GM13976 (cell line): ENCODE measurements around the gene MBIP.

Experiments used
- DNase-seq: peaks from one replicate; pipeline ENCODE4 v3.0.0; 2012; ENCODE audit warnings: low spot score
- in situ Hi-C: fragments of 300-500 bp; cut with MboI; formaldehyde crosslinking; loops from one replicate; pipeline ENCODE4 v1.12.0; 2022; ENCODE audit warnings: low sequenced_read_pairs, mixed read lengths, inconsistent platforms; ENCODE audit not compliant: unreplicated experiment
- TF ChIP-seq, protein P1 (sequence below): IDR thresholded peaks from 2 replicates; pipeline ENCODE4 v1.5.1; 2012; ENCODE audit warnings: borderline replicate concordance, mild to moderate bottlenecking; ENCODE audit not compliant: insufficient read depth; ENCODE audit errors: extremely low read depth, missing control alignments, control extremely low read depth

The MBIP gene

DNA sequence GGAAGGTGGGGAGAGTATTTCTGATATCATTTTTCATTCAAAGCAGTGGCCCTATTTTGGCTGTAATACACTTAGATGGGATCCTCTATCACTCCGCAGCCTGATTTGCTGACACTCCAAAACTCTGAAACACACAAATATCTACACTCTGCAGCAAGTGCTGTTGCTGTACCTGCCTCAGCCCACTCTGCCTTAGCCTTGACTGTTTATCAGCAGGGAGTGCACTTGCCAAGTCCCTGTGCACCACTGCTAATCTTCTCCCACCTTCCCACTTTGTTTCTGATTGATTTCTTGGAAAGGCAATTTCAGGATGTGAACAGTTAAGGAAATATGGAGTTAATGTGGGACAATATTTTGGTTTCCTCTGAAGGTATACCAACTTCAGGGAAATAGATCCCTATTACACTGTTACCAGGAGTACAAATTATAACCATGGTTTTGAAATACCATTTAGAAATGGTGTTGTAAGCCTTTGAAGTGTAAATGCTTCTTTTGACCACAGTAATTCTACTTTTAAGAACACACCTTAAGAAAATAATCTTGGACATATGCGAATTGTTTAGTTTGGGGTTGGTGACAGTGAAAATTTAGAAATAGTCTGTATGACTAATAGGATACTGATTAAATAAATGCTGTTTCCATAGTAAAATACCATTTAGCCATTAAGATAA lies 59.3 kb downstream of the MBIP start:
- TF ChIP-seq, protein P1, sequence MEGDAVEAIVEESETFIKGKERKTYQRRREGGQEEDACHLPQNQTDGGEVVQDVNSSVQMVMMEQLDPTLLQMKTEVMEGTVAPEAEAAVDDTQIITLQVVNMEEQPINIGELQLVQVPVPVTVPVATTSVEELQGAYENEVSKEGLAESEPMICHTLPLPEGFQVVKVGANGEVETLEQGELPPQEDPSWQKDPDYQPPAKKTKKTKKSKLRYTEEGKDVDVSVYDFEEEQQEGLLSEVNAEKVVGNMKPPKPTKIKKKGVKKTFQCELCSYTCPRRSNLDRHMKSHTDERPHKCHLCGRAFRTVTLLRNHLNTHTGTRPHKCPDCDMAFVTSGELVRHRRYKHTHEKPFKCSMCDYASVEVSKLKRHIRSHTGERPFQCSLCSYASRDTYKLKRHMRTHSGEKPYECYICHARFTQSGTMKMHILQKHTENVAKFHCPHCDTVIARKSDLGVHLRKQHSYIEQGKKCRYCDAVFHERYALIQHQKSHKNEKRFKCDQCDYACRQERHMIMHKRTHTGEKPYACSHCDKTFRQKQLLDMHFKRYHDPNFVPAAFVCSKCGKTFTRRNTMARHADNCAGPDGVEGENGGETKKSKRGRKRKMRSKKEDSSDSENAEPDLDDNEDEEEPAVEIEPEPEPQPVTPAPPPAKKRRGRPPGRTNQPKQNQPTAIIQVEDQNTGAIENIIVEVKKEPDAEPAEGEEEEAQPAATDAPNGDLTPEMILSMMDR = no peak
- in situ Hi-C loops = no loop called here
- no peak for DNase-seq

DNA sequence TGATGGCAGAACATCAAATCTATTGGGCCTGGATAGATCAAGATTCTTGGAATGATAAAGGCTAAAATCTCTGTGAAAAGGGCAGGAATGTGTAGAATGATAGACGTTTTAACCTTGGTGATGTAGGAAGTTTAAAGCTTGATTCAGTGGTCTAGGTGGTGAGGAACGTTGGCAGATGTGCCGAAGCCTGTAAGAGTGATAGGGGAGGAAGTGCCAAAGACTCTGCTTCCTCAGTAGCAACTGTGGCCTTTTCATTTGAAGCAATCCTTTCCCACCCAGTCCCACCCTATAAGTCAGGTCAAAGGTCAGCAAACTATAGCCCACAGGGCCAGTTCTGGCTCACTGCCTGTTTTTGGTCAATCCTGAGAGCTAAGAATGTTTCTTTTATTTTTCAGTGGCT lies 62.2 kb downstream of the MBIP start:
- DNase-seq = no peak
- in situ Hi-C loops = no loop called here
- TF ChIP-seq, protein P1 = no peak

DNA sequence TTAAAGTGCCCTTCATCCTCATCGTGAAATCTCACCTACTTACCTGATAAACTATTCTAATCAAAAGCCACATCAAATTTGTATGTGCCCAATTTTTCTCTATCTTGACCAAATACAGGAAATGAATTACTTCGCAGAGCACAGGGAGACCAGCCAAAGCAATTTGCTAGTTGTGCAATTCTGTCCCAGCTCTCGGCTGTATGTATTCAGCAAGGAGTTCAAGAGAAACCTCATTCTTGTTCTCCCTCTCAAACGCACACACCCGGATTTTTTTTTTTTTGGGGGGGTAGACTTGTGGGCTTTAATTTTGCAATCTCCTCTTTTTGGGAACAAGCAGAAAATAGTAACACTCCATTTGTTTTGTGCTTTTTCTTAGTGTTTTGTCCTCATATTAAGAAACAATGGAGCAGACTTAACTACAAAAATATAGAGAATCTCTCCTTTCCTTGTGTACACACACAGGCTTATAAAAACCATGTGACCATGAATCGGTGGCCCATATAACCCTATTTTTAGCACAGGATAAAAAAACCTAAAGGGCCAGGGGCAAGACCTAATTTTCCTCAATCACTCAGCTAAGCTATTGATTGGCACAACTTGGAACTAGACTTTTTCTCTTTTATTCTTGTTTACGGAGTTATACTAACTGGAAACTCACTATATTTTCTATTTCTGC lies 64.2 kb downstream of the MBIP start:
- DNase-seq = no peak
- in situ Hi-C loops = no loop called here
- TF ChIP-seq, protein P1 = no peak

DNA sequence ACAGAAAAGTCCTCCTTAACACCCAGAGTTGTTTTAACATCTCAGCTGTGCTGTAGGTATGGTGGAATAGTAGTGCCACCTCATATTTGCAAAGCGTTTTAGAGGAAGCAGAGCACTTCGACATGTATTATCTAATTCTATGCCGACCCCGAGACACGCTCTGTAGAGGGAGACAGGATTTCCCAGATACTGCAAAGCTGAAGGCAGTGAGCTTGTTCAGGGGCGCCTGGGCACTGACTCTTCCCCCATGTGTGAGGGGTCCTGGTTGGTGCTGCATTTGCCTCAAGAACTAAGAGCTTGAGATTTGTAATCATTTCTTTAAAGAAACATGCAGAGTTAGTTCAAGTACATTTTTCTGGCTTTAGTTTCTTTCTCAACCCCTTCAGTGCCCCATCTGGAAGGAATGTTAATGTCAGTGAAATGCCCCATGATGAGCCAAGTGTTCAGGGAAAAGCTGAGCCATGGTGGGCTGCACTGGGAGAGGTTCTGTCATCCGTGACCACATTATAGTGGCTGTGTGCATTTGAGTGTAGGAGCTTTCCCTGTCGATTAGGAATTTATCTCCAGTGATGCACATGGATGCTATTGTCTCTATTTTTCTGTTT lies 66.3 kb downstream of the MBIP start:
- TF ChIP-seq, protein P1 = no peak
- DNase-seq = no peak
- in situ Hi-C loops = no loop called here
